Activated CD4-positive, alpha-beta memory T cell treated with anti-CD3 and anti-CD28 coated beads for 36 hours (primary cell): ENCODE data around the gene CCDC63. TPM values are rescaled to one million over a fixed set of nuclear protein-coding genes. Genes with fewer than 3 reads are reported as not detected.

ENCODE experiments used
- CTCF ChIA-PET: fragments of 350-600 bp; sonication (Branson Sonifier 250); formaldehyde crosslinking; loops from one replicate; lab custom pipeline; 2021; ENCODE audit warnings: antibody characterized with exemption, inconsistent platforms; lab: Charles Lee
- POLR2A ChIA-PET: fragments of 350-600 bp; sonication (Branson Sonifier 250); formaldehyde crosslinking; loops from one replicate; lab custom pipeline; 2021; ENCODE audit warnings: antibody characterized with exemption; lab: Charles Lee
- DNase-seq: peaks from one replicate; pipeline ENCODE4 v3.0.0-alpha.2; 2020
- H3K27ac Mint-ChIP-seq: one replicate; pipeline ENCODE4 v1.8.0; 2021; ENCODE audit warnings: mixed read lengths
- H3K27me3 Mint-ChIP-seq: one replicate; pipeline ENCODE4 v1.8.0; 2021; ENCODE audit warnings: mixed read lengths
- H3K36me3 Mint-ChIP-seq: one replicate; pipeline ENCODE4 v1.8.0; 2021; ENCODE audit warnings: mixed read lengths
- H3K4me1 Mint-ChIP-seq: one replicate; pipeline ENCODE4 v1.8.0; 2021; ENCODE audit warnings: low read depth, mixed read lengths
- H3K4me3 Mint-ChIP-seq: one replicate; pipeline ENCODE4 v1.8.0; 2021; ENCODE audit warnings: mild to moderate bottlenecking, mixed read lengths
- H3K9me3 Mint-ChIP-seq: one replicate; pipeline ENCODE4 v1.8.0; 2021; ENCODE audit warnings: mixed read lengths
- intact Hi-C: fragments of 100-400 bp; cut with micrococcal nuclease; formaldehyde crosslinking; loops from one replicate; pipeline ENCODE4 v1.15.1; 2023
- total RNA-seq, 2 experiments: library from RNA; stranded (reverse); gene quantifications; one replicate each; pipeline ENCODE4 v1.2.3, GENCODE V29; 2021

The CCDC63 gene
- total RNA-seq, 2 experiments from 2014 or later = not detected

GRCh38 chr12:110861729-110862128 is 14.9 kb downstream of the CCDC63 start:
- ChIA-PET POLR2A (no interaction called here), CTCF (no interaction called here)
- Mint-ChIP-seq H3K36me3 (no peaks in the 10 kb centered on the region), H3K4me1 (peaks cover 2% of the 10 kb centered on the region), H3K27ac (no peak overlapping the region), H3K9me3 (no peaks in the 10 kb centered on the region), H3K4me3 (no peak overlapping the region), H3K27me3 (no peaks in the 10 kb centered on the region)
- intact Hi-C loops = no loop called here
- no peak for DNase-seq

- H3K4me1 Mint-ChIP-seq = peaks cover 2% of the 10 kb centered on the region
- no peak overlapping the region for H3K27ac Mint-ChIP-seq
- no peak for DNase-seq
- H3K36me3 Mint-ChIP-seq = no peaks in the 10 kb centered on the region
- CTCF ChIA-PET = no interaction called here
- H3K27me3 Mint-ChIP-seq = no peaks in the 10 kb centered on the region
- POLR2A ChIA-PET = no interaction called here
- no peaks in the 10 kb centered on the region for H3K9me3 Mint-ChIP-seq
- H3K4me3 Mint-ChIP-seq = no peak overlapping the region
- intact Hi-C loops = no loop called here
Observed at GRCh38 chr12:110862329-110862728, 15.5 kb downstream of the CCDC63 start.

GRCh38 chr12:110863161-110863560 is 16.4 kb downstream of the CCDC63 start:
- no peak for DNase-seq
- Mint-ChIP-seq H3K27me3 (no peaks in the 10 kb centered on the region), H3K9me3 (no peaks in the 10 kb centered on the region), H3K27ac (no peak overlapping the region), H3K4me1 (peaks cover 2% of the 10 kb centered on the region), H3K4me3 (no peak overlapping the region), H3K36me3 (no peaks in the 10 kb centered on the region)
- ChIA-PET POLR2A (no interaction called here), CTCF (interaction anchor here (0.6 kb wide), 1 partner anchor 25 kb away, joined by 3 read pairs; no protein-coding TSS in a partner anchor)
- intact Hi-C loops = no loop called here

GRCh38 chr12:110865521-110865920 is 18.7 kb downstream of the CCDC63 start:
- H3K4me3 Mint-ChIP-seq = no peak overlapping the region
- peaks cover 2% of the 10 kb centered on the region for H3K4me1 Mint-ChIP-seq
- intact Hi-C loops = no loop called here
- no peaks in the 10 kb centered on the region for H3K9me3 Mint-ChIP-seq
- no peaks in the 10 kb centered on the region for H3K27me3 Mint-ChIP-seq
- ChIA-PET POLR2A (no interaction called here), CTCF (no interaction called here)
- DNase-seq = no peak
- H3K36me3 Mint-ChIP-seq = no peaks in the 10 kb centered on the region
- H3K27ac Mint-ChIP-seq = no peak overlapping the region

GRCh38 chr12:110869026-110869425 is 22.2 kb downstream of the CCDC63 start:
- no peak overlapping the region for H3K4me3 Mint-ChIP-seq
- intact Hi-C loops = no loop called here
- no peak overlapping the region for H3K27ac Mint-ChIP-seq
- H3K36me3 Mint-ChIP-seq = no peaks in the 10 kb centered on the region
- H3K27me3 Mint-ChIP-seq = peaks cover 2% of the 10 kb centered on the region
- H3K4me1 Mint-ChIP-seq = no peaks in the 10 kb centered on the region
- DNase-seq = no peak
- ChIA-PET CTCF (interaction anchor here (0.6 kb wide), 1 partner anchor 21 kb away, joined by 3 read pairs; no protein-coding TSS in a partner anchor), POLR2A (no interaction called here)
- no peaks in the 10 kb centered on the region for H3K9me3 Mint-ChIP-seq

GRCh38 chr12:110869803-110870202 is 23.0 kb downstream of the CCDC63 start:
- ChIA-PET CTCF (no interaction called here), POLR2A (no interaction called here)
- Mint-ChIP-seq H3K4me1 (no peaks in the 10 kb centered on the region), H3K4me3 (no peak overlapping the region), H3K9me3 (no peaks in the 10 kb centered on the region), H3K36me3 (no peaks in the 10 kb centered on the region), H3K27ac (no peak overlapping the region), H3K27me3 (peaks cover 2% of the 10 kb centered on the region)
- intact Hi-C loops = no loop called here
- DNase-seq = no peak

- ChIA-PET CTCF (no interaction called here), POLR2A (no interaction called here)
- Mint-ChIP-seq H3K4me1 (no peaks in the 10 kb centered on the region), H3K27ac (no peak overlapping the region), H3K4me3 (no peak overlapping the region), H3K36me3 (no peaks in the 10 kb centered on the region), H3K9me3 (no peaks in the 10 kb centered on the region), H3K27me3 (peaks cover 2% of the 10 kb centered on the region)
- intact Hi-C loops = no loop called here
- no peak for DNase-seq
Observed at GRCh38 chr12:110872100-110872499, 25.3 kb downstream of the CCDC63 start.

- Mint-ChIP-seq H3K4me1 (no peaks in the 10 kb centered on the region), H3K27ac (no peak overlapping the region), H3K4me3 (no peak overlapping the region), H3K27me3 (peaks cover 7% of the 10 kb centered on the region), H3K9me3 (no peaks in the 10 kb centered on the region), H3K36me3 (no peaks in the 10 kb centered on the region)
- no peak for DNase-seq
- CTCF ChIA-PET = interaction anchor here (1.0 to 1.1 kb wide), 2 partner anchors 13 to 19 kb away, joined by 3 read pairs; no protein-coding TSS in a partner anchor
- POLR2A ChIA-PET = no interaction called here
- intact Hi-C loops = no loop called here
Observed at GRCh38 chr12:110874351-110874750, 27.6 kb downstream of the CCDC63 start.

- H3K4me3 Mint-ChIP-seq = no peak overlapping the region
- ChIA-PET POLR2A (no interaction called here), CTCF (interaction anchor here (1.0 to 1.1 kb wide), 2 partner anchors 13 to 19 kb away, joined by 3 read pairs; no protein-coding TSS in a partner anchor)
- H3K9me3 Mint-ChIP-seq = no peaks in the 10 kb centered on the region
- no peak overlapping the region for H3K27ac Mint-ChIP-seq
- intact Hi-C loops = no loop called here
- peaks cover 7% of the 10 kb centered on the region for H3K27me3 Mint-ChIP-seq
- DNase-seq = no peak
- no peaks in the 10 kb centered on the region for H3K4me1 Mint-ChIP-seq
- H3K36me3 Mint-ChIP-seq = no peaks in the 10 kb centered on the region
Observed at GRCh38 chr12:110874781-110875180, 28.0 kb downstream of the CCDC63 start.

- no peak for DNase-seq
- H3K4me1 Mint-ChIP-seq = no peaks in the 10 kb centered on the region
- H3K27me3 Mint-ChIP-seq = peaks cover 5% of the 10 kb centered on the region
- CTCF ChIA-PET = no interaction called here
- H3K9me3 Mint-ChIP-seq = no peaks in the 10 kb centered on the region
- no peak overlapping the region for H3K27ac Mint-ChIP-seq
- POLR2A ChIA-PET = no interaction called here
- H3K4me3 Mint-ChIP-seq = no peak overlapping the region
- intact Hi-C loops = no loop called here
- no peaks in the 10 kb centered on the region for H3K36me3 Mint-ChIP-seq
Observed at GRCh38 chr12:110880651-110881050, 33.9 kb downstream of the CCDC63 start.

- CTCF ChIA-PET = interaction anchor here (3.3 kb wide), 1 partner anchor 11 kb away, joined by 10 read pairs; no protein-coding TSS in a partner anchor
- intact Hi-C loops = no loop called here
Observed at GRCh38 chr12:110883251-110883650, 36.5 kb downstream of the CCDC63 start.

GRCh38 chr12:110885152-110885840 is 38.5 kb downstream of the CCDC63 start:
- ChIA-PET POLR2A (no interaction called here), CTCF (no interaction called here)
- DNase-seq = no peak
- no peak overlapping the region for H3K27ac Mint-ChIP-seq
- no peaks in the 10 kb centered on the region for H3K9me3 Mint-ChIP-seq
- H3K4me1 Mint-ChIP-seq = peaks cover 4% of the 10 kb centered on the region
- H3K4me3 Mint-ChIP-seq = no peak overlapping the region
- H3K27me3 Mint-ChIP-seq = peaks cover 1% of the 10 kb centered on the region
- no peaks in the 10 kb centered on the region for H3K36me3 Mint-ChIP-seq
- intact Hi-C loops = loop anchor here (5.0 kb wide), 2 partner anchors 188 to 268 kb away; no protein-coding TSS in a partner anchor

More at GRCh38 chr12:110883251-110883650, 36.5 kb downstream of the CCDC63 start:
- H3K36me3 Mint-ChIP-seq = no peaks in the 10 kb centered on the region
- POLR2A ChIA-PET = no interaction called here
- H3K27ac Mint-ChIP-seq = no peak overlapping the region
- peaks cover 4% of the 10 kb centered on the region for H3K4me1 Mint-ChIP-seq
- no peak overlapping the region for H3K4me3 Mint-ChIP-seq
- no peaks in the 10 kb centered on the region for H3K9me3 Mint-ChIP-seq
- H3K27me3 Mint-ChIP-seq = peaks cover 3% of the 10 kb centered on the region
- no peak for DNase-seq
